Measurements from ENCODE around the gene MOB3B.

The MOB3B gene

GRCh38 chr9:27447031-27447683, 82.5 kb downstream of the MOB3B start:
- no peak for DNase-seq (ENCODE audit: low read depth, low spot score)

GRCh38 chr9:27445688-27446087, 83.9 kb downstream of the MOB3B start:
- DNase-seq (ENCODE audit: low read depth, low spot score) = no peak

GRCh38 chr9:27445057-27445595, 84.5 kb downstream of the MOB3B start:
- DNase-seq (ENCODE audit: low read depth, low spot score) = no peak

GRCh38 chr9:27442464-27442863, 87.2 kb downstream of the MOB3B start:
- DNase-seq (ENCODE audit: low read depth, low spot score) = no peak

DNA sequence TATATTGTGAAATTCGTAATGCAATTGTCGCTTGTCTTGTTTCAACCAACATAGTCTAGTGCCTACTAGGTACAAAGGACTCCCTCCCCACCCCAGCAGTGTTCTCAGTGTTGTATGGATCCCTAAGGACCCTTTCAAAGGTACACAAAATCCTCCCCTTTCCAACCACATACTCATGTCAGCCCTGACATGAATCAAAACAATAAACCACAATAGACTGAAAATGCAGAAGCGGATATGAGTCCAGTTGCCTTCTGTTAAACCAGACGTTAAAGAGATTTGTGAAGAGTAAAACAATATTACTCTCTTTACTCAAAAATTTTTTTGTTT, 87.9 kb downstream of the MOB3B start:
- no peak for DNase-seq (ENCODE audit: low read depth, low spot score)

- DNase-seq (ENCODE audit: low read depth, low spot score) = no peak
Observed at GRCh38 chr9:27440888-27441740, 88.5 kb downstream of the MOB3B start.

DNA sequence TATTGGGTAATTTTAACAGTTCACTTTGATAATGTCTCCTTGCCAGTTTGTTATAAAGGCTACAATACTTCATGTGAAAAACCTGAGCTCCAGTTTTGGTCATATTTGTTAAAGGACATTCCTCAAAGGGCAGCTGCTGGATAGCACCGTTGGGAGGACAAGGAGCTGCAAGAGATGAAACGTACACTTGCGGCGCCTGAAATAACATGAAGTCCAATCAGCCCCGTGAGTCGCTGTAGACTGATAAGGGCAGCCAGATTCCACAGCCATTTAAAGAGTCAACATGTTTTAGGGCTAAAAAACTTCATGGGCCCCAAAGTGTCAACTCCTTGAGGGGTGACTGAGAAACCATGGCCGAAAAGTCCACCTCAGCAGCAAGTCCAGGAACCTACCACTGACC, 91.1 kb downstream of the MOB3B start:
- DNase-seq (ENCODE audit: low read depth, low spot score) = no peak

DNA sequence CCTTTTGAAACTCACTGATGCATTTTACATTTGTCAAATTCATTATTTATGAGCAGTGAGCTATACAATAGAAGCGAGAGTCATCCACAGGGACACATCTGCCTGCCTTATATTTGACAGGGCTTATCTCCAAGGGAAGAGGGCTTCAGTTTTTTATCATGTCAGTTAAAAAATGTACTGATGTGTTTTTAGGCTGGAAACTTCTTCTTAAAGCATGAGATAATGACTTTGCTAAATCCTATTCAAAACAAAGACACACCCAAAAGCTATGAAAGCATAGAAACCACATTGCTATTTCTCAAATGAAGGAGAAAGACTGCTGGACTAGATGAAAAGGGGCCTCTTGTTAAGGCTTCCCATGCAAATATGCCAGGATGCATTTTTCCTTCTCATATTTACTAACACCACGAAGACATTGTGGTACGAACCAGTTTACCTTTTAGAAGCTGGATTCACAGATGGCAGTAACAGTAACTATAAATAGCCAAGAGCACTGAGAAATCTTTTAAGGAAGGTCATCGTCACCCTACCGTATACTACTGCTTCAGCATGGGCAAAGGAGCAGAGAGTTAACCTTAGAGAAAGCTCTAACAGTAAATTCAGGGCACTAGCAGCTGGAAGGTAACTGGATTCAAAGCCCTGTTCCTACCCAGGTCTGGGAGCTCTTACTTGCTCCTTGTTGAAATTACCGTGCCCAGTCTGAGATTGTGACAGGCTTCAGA, 91.8 kb downstream of the MOB3B start:
- DNase-seq (ENCODE audit: low read depth, low spot score) = no peak

GRCh38 chr9:27436234-27436633, 93.4 kb downstream of the MOB3B start:
- DNase-seq (ENCODE audit: low read depth, low spot score) = no peak

DNA sequence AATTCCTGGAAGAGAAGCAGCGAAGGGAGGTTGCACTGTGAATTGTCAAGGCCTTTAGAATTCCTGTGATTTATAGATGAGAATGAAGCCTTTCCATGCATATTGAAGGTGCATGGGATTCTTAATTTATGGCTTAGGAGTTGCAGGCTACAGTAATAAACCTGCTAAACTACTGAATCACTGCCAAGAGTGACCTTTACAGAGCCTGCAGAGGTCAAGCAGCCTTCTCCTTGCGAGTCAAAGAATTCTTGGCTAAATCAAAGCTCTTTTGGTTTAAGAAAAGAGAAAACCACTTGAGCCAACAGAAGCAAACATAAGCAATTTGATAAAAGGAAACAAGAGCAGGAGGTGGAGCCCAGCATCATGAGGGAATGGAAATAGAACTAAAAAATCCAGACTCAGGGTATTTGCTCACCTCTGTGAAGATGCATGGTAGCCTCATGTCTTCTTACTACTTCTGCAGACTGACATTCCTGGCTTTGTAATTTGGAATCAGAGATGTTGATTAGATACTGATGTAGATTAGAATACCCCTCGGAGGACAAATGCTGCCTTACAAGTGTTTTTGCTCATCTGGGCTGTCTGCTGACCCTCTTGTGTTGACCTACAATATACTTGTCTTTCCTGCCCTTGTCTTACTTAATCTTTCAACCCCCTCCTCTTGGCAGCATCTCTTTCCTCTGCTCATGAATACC, 95.8 kb downstream of the MOB3B start:
- DNase-seq (ENCODE audit: low read depth, low spot score) = no peak

DNA sequence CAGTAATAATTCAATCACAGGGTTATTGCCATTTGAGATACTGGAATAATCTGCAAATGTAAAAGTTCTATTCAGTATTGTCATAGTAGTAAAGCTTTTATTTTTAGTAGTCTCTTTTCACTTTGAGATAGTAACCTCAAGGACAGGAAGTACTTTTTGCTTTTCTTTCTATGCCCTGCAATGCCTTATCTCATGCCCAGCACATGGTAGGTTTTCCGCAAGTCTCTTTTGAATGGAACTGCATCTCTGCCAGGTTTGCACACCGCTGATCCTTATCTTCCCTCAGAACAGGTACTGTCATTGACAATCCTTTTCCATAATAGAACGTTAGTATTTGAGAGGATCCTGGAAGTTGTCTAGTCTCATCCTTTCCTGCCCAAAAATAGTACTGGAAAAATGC, 97.3 kb downstream of the MOB3B start:
- DNase-seq (ENCODE audit: low read depth, low spot score) = no peak

- DNase-seq (ENCODE audit: low read depth, low spot score) = no peak
Observed at GRCh38 chr9:27431543-27432147, 98.0 kb downstream of the MOB3B start.

DNA sequence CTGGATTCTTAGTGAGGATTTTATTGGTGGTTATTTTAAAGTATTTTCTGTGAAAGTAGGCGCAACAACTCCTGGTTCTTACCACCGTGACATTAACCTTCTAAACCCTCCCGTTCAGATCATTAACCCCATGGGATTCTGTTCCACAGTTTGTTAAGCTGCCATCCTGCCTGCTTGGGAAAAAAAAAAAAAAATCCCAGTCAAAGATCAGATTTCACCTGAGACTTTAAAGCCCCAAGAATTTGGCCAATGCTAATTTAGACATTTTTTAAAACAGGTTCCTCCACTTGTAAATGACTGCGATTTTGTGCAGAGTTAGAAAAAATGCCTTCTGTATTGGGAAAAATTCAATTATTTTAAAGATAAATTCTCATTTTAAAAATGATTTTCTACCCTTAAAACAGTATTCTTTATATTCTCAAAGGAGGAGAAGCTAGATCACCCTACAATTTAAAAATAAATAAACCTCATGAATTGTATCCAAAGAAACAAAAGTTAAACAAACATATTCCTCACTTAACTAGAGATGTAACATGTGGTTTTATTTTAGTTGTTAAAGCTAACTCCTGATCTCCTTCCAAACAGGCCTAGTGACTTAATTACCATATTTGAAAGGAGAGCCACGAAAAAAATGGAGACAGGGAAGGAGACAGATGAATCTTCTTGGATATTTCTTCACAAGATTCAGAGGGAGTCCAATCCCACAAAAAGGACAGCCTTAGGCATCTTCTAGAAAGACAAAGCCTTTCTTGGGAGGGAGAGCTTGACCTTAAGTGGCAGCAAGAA, 98.7 kb downstream of the MOB3B start:
- no peak for DNase-seq (ENCODE audit: low read depth, low spot score)

DNA sequence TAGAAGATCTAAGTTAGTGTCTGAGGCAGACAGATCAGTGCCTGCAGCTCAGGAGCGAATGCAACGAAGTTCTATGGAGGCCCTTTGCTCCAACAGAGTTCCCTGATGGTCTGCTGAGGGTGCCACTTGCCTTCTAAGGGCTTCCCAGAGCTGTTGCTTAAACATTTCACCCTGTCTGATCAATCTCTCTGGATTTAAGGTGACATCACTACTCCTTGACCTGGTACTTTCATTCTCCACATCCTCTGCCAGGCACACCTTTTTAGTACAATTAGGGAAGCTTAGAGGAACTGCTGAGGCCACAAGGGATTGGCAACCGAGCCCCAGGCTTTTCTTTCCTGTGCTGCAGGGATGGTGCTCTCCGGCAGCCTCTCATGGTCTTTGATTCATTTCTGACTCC, 99.7 kb downstream of the MOB3B start:
- DNase-seq (ENCODE audit: low read depth, low spot score) = no peak

GRCh38 chr9:27429436-27429835, 100.2 kb downstream of the MOB3B start:
- no peak for DNase-seq (ENCODE audit: low read depth, low spot score)

DNA sequence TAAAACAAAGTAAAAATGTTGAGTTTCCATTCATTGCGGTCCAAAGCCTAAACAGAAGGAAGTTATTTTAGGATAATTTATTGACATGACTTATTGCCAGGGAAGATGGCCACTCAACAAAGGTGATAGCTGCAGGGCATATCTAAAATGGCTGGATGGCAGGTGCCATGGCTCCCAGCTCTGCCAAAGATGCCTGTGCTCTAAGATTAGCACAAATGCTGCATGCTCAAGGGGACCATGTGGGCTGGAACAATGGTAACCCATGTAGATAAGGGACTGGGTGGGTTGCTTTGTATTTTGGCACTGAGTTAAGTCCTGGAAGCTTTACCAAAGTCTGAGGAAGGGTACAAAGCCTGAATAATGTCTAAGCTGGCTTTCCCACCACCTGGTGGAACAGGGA, 101.1 kb downstream of the MOB3B start:
- DNase-seq (ENCODE audit: low read depth, low spot score) = no peak

DNA sequence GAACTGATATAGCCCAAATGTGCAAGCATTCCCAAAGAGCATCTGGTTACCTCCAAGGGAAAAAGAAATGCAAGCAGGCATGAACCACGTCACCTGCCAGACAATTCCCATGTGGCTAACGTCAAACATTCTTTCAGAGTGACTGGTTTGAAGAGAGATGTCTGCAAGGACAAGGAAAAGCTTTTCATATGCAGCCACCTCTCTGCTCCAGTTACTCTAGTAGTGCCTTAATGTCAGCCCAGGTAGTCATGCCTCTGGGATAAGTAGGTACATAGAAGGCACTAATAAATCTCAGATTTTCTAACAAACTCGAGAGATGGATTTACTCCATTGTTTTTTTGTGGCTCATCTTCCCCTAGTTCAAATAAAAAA, 102.4 kb downstream of the MOB3B start:
- DNase-seq (ENCODE audit: low read depth, low spot score) = no peak

DNA sequence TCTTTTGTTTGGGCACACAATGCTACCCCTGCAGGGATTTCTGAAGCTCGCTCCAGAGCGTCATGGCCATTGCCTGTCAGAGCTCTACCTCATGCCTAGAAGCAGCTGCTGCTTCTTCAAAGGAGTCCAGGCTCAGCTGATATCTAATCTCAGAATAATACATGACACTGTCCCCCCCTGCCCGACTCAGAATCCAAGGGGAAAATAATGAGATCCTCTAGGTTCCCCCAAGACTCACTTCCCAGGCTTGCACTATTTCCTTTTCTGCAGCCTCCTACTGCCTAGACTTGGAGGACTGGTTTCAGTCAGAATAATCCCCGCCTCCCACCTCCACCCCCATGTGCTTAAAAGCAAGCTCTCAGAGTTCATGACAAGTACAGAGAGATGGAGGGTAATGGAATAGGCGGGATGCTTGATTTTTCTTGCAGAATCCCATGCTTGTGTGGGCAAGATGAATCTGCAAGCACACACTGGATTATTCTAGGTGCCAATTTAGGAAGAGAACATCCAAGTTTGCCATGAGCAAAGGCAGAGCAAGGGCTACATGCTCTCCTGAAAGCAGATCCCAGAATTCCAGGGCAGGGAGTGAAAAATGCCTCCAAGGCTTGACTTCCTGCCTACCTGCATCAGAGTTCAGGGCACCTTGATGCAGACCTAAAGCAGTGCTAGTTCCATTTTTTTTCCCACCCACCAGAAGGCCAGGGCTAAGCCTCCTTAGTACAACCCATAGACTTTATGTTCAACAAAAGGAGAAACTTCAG, 102.9 kb downstream of the MOB3B start:
- no peak for DNase-seq (ENCODE audit: low read depth, low spot score)

- DNase-seq (ENCODE audit: low read depth, low spot score) = no peak
Observed at GRCh38 chr9:27425827-27426510, 103.6 kb downstream of the MOB3B start.

Measured in activated naive CD8-positive, alpha-beta T cell treated with anti-CD3 and anti-CD28 coated beads, Interleukin-2, amount 50 U/mL, for 16 hours (primary cell).